ENCODE data around the gene HTRA3. TPM values are rescaled to one million over a fixed set of nuclear protein-coding genes. Genes with fewer than 3 reads are reported as not detected.

HTRA3 gene
- total RNA-seq, 1 donor: 0.86 TPM

GRCh38 chr4:8328456-8328855 is 58.9 kb downstream of the HTRA3 start:
- TF ChIP-seq, protein P1, sequence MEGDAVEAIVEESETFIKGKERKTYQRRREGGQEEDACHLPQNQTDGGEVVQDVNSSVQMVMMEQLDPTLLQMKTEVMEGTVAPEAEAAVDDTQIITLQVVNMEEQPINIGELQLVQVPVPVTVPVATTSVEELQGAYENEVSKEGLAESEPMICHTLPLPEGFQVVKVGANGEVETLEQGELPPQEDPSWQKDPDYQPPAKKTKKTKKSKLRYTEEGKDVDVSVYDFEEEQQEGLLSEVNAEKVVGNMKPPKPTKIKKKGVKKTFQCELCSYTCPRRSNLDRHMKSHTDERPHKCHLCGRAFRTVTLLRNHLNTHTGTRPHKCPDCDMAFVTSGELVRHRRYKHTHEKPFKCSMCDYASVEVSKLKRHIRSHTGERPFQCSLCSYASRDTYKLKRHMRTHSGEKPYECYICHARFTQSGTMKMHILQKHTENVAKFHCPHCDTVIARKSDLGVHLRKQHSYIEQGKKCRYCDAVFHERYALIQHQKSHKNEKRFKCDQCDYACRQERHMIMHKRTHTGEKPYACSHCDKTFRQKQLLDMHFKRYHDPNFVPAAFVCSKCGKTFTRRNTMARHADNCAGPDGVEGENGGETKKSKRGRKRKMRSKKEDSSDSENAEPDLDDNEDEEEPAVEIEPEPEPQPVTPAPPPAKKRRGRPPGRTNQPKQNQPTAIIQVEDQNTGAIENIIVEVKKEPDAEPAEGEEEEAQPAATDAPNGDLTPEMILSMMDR (IDR thresholded peaks at IDR 0.05; ENCODE audit: insufficient read depth, low read depth, low read length): no peak
- DNase-seq (ENCODE audit: low read depth): no peak
- no peak overlapping the region for H3K4me3 ChIP-seq (ENCODE audit: low read depth, low read length)

- no peak for DNase-seq (ENCODE audit: low read depth)
- H3K4me3 ChIP-seq (ENCODE audit: low read depth, low read length): no peak overlapping the region
- TF ChIP-seq, protein P1 (IDR thresholded peaks at IDR 0.05; ENCODE audit: insufficient read depth, low read depth, low read length): no peak
Measured at GRCh38 chr4:8328866-8329559, 59.5 kb downstream of the HTRA3 start.

- no peak overlapping the region for H3K4me3 ChIP-seq (ENCODE audit: low read depth, low read length)
- TF ChIP-seq, protein P1 (IDR thresholded peaks at IDR 0.05; ENCODE audit: insufficient read depth, low read depth, low read length): no peak
- DNase-seq (ENCODE audit: low read depth): no peak
Measured at GRCh38 chr4:8329560-8329858, 60.0 kb downstream of the HTRA3 start.

DNA sequence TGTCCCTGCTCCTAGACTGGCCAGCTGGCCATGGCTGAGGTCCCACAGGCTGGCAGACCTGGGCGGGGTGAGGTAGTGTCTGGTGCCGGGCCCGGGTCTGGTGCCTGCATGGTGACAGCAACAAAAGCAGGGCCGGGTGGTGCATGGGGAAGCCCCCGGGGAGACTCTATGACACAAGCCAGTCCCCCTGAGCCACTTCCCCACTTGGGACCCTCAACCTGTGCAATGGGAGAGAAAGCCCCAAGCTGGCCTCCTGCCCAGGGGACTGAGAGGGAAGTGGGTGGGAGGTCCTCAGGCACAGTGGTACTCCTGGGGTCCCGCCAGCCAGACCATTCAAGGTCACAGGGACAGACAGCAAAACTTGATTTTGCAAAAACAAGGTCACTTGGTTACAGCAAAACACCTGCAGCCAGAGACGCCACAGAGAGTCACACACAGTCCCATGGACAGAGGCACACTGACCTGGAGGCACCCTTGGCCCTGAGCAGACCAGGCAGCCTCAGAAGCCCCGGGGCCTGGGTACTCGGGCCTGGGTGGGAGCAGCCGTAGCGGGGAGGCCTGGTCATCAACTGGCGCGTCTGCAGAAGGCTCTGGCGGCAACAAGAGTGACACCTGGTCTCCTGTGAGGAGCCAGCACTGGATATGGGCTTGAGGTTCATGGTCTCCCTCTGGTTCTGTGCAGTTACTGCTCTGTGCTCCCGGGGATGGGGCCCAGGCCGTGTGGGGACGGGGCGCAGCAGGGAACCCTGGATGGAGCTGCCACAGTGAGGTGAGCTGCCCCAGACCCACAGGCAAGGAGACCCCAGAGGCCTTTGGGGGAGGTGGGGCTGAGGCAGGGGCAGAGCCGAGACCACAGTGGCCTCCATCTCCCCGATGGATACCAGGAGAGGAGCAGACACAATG is 60.6 kb downstream of the HTRA3 start:
- TF ChIP-seq, protein P1 (IDR thresholded peaks at IDR 0.05; ENCODE audit: insufficient read depth, low read depth, low read length): no peak
- no peak for DNase-seq (ENCODE audit: low read depth)
- no peak overlapping the region for H3K4me3 ChIP-seq (ENCODE audit: low read depth, low read length)

DNA sequence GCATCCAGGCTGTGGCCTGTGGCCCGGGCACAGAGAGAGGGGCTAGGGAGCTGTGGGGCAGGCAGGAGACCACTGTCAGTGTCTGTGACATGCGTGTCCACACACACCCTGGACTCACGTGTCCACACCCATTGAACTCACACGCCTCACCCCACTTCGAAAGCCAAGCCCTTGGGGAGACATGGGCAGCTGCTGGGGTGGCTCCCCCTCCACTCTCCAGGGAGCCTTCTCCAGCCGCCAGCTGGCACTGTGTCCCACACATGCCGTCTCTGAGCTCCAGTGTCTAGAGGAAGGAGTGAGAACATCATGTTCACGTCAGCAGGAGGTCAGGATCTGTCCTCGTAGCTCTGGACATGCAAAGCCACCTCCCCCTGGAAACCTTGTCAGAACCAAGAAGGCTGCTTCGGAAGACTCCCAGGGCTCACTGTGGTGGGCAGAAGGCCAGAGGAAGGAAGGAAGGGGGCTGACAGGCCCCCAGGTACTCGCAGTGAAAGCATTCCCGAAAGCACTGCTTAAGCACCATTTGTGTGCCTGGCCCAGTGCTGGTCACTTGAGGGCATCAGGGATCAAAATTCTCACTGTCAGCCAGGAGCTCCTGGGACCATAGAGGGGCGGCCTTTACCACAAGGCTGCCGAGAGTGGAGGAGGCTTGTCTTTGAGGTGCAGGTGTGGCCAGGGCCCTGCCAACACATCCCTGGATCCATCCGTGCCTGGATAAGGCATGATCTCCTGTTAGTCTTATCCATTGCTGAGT is 61.4 kb downstream of the HTRA3 start:
- H3K4me3 ChIP-seq (ENCODE audit: low read depth, low read length): no peak overlapping the region
- peak; percentile 29 for DNase-seq (ENCODE audit: low read depth)
- TF ChIP-seq, protein P1 (IDR thresholded peaks at IDR 0.05; ENCODE audit: insufficient read depth, low read depth, low read length): peak; percentile 13

GRCh38 chr4:8331575-8331955 is 62.0 kb downstream of the HTRA3 start:
- no peak for DNase-seq (ENCODE audit: low read depth)
- no peak overlapping the region for H3K4me3 ChIP-seq (ENCODE audit: low read depth, low read length)
- TF ChIP-seq, protein P1 (IDR thresholded peaks at IDR 0.05; ENCODE audit: insufficient read depth, low read depth, low read length): no peak

Data from fibroblast of villous mesenchyme (primary cell).